OCI-LY7 (cell line): ENCODE results near the gene CSF2RB. TPM values are rescaled to one million over a fixed set of nuclear protein-coding genes. Genes with fewer than 3 reads are reported as not detected.

Experiments
- BruUV-seq: library from RNA; stranded (reverse); fragments of 400-500 nt; replicated peaks from 2 replicates; lab custom pipeline; 2021; lab: Mats Ljungman, UMichigan
- CTCF ChIA-PET: fragments of 300-600 bp; sonication (Branson Sonifier 250); formaldehyde crosslinking; loops from one replicate; lab custom pipeline; 2022; ENCODE audit warnings: antibody characterized with exemption; ENCODE audit not compliant: unreplicated experiment; lab: Charles Lee
- POLR2A ChIA-PET: fragments of 300-600 bp; sonication (Branson Sonifier 250); formaldehyde crosslinking; loops from one replicate; lab custom pipeline; 2022; ENCODE audit warnings: antibody characterized with exemption; lab: Charles Lee
- DNase-seq: peaks from one replicate; pipeline ENCODE4 v3.0.0-alpha.2; 2015; ENCODE audit warnings: low spot score
- H2AFZ ChIP-seq: fragments of 200-600 bp; sonication (generic), shearing (Covaris generic); 2 replicates; pipeline ENCODE4 v1.6.1; 2014; ENCODE audit warnings: mild to moderate bottlenecking, antibody characterized with exemption, low read length, moderate library complexity
- H3K27ac ChIP-seq: fragments of 200-600 bp; sonication (generic); 2 replicates; pipeline ENCODE4 v1.5.1; 2014; ENCODE audit warnings: mixed run types, low read depth, mild to moderate bottlenecking, moderate library complexity, low read length, inconsistent platforms; ENCODE audit not compliant: poor library complexity, severe bottlenecking
- H3K36me3 ChIP-seq: fragments of 200-600 bp; sonication (generic); 2 replicates; pipeline ENCODE4 v1.6.1; 2014; ENCODE audit warnings: mild to moderate bottlenecking, antibody characterized with exemption, low read length, moderate library complexity, mixed read lengths; ENCODE audit not compliant: insufficient read depth
- H3K4me1 ChIP-seq: fragments of 200-600 bp; sonication (generic); 2 replicates; pipeline ENCODE4 v1.5.1; 2014; ENCODE audit warnings: mild to moderate bottlenecking, low read length; ENCODE audit not compliant: insufficient read depth, poor library complexity, severe bottlenecking
- H3K4me2 ChIP-seq: fragments of 200-600 bp; sonication (generic); 2 replicates; pipeline ENCODE4 v1.6.1; 2014; ENCODE audit warnings: mild to moderate bottlenecking, low read length
- H3K4me3 ChIP-seq: fragments of 200-600 bp; sonication (generic); 2 replicates; pipeline ENCODE4 v1.5.1; 2014; ENCODE audit warnings: mild to moderate bottlenecking, low read depth, low read length; ENCODE audit not compliant: poor library complexity, severe bottlenecking
- H3K79me2 ChIP-seq: fragments of 200-600 bp; sonication (generic); 2 replicates; pipeline ENCODE4 v1.6.1; 2016; ENCODE audit warnings: low read depth, mild to moderate bottlenecking, low read length, moderate library complexity, mixed read lengths; ENCODE audit not compliant: insufficient read depth
- H3K9me2 ChIP-seq: fragments of 200-600 bp; sonication (generic); 2 replicates; pipeline ENCODE4 v1.6.1; 2016; ENCODE audit warnings: mild to moderate bottlenecking, low read length, mixed read lengths; ENCODE audit not compliant: insufficient read depth
- H3K9me3 ChIP-seq: fragments of 200-600 bp; sonication (generic); 2 replicates; pipeline ENCODE4 v1.6.1; 2014; ENCODE audit warnings: mild to moderate bottlenecking, mixed run types, low read length, mixed read lengths
- H4K20me1 ChIP-seq: fragments of 200-600 bp; sonication (generic); 2 replicates; pipeline ENCODE4 v1.6.1; 2014; ENCODE audit warnings: mild to moderate bottlenecking, antibody characterized with exemption, low read length, moderate library complexity, mixed read lengths; ENCODE audit not compliant: insufficient read depth
- EZH2phosphoT487 ChIP-seq: fragments of 200-600 bp; sonication (generic); IDR thresholded peaks from 2 replicates; pipeline ENCODE4 v1.6.1; 2018; ENCODE audit warnings: low read depth, borderline replicate concordance, mild to moderate bottlenecking, mixed run types, antibody characterized with exemption, low read length, moderate library complexity, mixed read lengths
- intact Hi-C: fragments of 100-400 bp; cut with micrococcal nuclease; formaldehyde crosslinking; loops from one replicate; pipeline ENCODE4 v1.10.0; 2022; ENCODE audit not compliant: unreplicated experiment
- total RNA-seq, 2 experiments: library from RNA; depleted of rRNA in 1 of 2; stranded (reverse); fragments of >200 nt in 1 of 2; shearing (Covaris generic) in 1 of 2; gene quantifications; 2 replicates each; pipeline ENCODE4 v1.2.3, GENCODE V29; 2014 to 2022
- TF ChIP-seq, protein P1 (sequence below): fragments of 200-600 bp; sonication (generic); conservative IDR thresholded peaks from 2 replicates; pipeline ENCODE4 v1.5.1; 2014; ENCODE audit warnings: mild to moderate bottlenecking, antibody characterized with exemption, low read length, moderate library complexity, mixed read lengths

CSF2RB gene
- total RNA-seq, 2 experiments from 2014 or later = 6.2 to 23.4 TPM

GRCh38 chr22:36868546-36869181, 44.8 kb upstream of the CSF2RB start:
- Histone ChIP-seq H4K20me1 (no peaks in the 10 kb centered on the region), H3K4me3 (no peak overlapping the region), H3K79me2 (no peaks in the 10 kb centered on the region), H3K4me1 (no peaks in the 10 kb centered on the region), H3K9me3 (no peaks in the 10 kb centered on the region), H3K9me2 (no peaks in the 10 kb centered on the region), H3K4me2 (no peak overlapping the region), H3K27ac (no peak overlapping the region), H2AFZ (no peak overlapping the region), H3K36me3 (peaks cover 84% of the 10 kb centered on the region)
- intact Hi-C loops = no loop called here
- DNase-seq = no peak
- CTCF ChIA-PET = interaction anchor here (0.6 to 1.0 kb wide), 2 partner anchors 93 to 535 kb away, joined by 3 read pairs; partner anchors contain the start of gene IFT27
- BruUV-seq = no TSS peak
- POLR2A ChIA-PET = no interaction called here
- TF ChIP-seq, protein P1, sequence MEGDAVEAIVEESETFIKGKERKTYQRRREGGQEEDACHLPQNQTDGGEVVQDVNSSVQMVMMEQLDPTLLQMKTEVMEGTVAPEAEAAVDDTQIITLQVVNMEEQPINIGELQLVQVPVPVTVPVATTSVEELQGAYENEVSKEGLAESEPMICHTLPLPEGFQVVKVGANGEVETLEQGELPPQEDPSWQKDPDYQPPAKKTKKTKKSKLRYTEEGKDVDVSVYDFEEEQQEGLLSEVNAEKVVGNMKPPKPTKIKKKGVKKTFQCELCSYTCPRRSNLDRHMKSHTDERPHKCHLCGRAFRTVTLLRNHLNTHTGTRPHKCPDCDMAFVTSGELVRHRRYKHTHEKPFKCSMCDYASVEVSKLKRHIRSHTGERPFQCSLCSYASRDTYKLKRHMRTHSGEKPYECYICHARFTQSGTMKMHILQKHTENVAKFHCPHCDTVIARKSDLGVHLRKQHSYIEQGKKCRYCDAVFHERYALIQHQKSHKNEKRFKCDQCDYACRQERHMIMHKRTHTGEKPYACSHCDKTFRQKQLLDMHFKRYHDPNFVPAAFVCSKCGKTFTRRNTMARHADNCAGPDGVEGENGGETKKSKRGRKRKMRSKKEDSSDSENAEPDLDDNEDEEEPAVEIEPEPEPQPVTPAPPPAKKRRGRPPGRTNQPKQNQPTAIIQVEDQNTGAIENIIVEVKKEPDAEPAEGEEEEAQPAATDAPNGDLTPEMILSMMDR = no peak
- TF ChIP-seq EZH2phosphoT487 = no peak

GRCh38 chr22:36870250-36870649, 43.2 kb upstream of the CSF2RB start:
- no TSS peak for BruUV-seq
- H3K79me2 ChIP-seq = no peaks in the 10 kb centered on the region
- H2AFZ ChIP-seq = no peak overlapping the region
- H4K20me1 ChIP-seq = no peaks in the 10 kb centered on the region
- POLR2A ChIA-PET = no interaction called here
- H3K4me3 ChIP-seq = no peak overlapping the region
- H3K4me2 ChIP-seq = no peak overlapping the region
- H3K4me1 ChIP-seq = no peaks in the 10 kb centered on the region
- no peak overlapping the region for H3K27ac ChIP-seq
- H3K9me3 ChIP-seq = no peaks in the 10 kb centered on the region
- no peak for TF ChIP-seq EZH2phosphoT487
- TF ChIP-seq, protein P1 = no peak
- H3K36me3 ChIP-seq = peaks cover 72% of the 10 kb centered on the region
- intact Hi-C loops = no loop called here
- DNase-seq = no peak
- CTCF ChIA-PET = no interaction called here
- H3K9me2 ChIP-seq = no peaks in the 10 kb centered on the region

- no peaks in the 10 kb centered on the region for H3K9me2 ChIP-seq
- CTCF ChIA-PET = no interaction called here
- no TSS peak for BruUV-seq
- H3K4me1 ChIP-seq = no peaks in the 10 kb centered on the region
- no peak overlapping the region for H2AFZ ChIP-seq
- peaks cover 73% of the 10 kb centered on the region for H3K36me3 ChIP-seq
- no peak overlapping the region for H3K4me3 ChIP-seq
- DNase-seq = no peak
- H3K27ac ChIP-seq = no peak overlapping the region
- H3K4me2 ChIP-seq = no peak overlapping the region
- no peaks in the 10 kb centered on the region for H3K9me3 ChIP-seq
- no peaks in the 10 kb centered on the region for H3K79me2 ChIP-seq
- no peaks in the 10 kb centered on the region for H4K20me1 ChIP-seq
- intact Hi-C loops = no loop called here
- TF ChIP-seq, protein P1 = no peak
- no peak for TF ChIP-seq EZH2phosphoT487
- POLR2A ChIA-PET = no interaction called here
Observed at GRCh38 chr22:36871669-36872081, 41.8 kb upstream of the CSF2RB start.
